ENCODE measurements around the gene APBB1IP. TPM values are rescaled to one million over a fixed set of nuclear protein-coding genes. Genes with fewer than 3 reads are reported as not detected.

Gene APBB1IP
- total RNA-seq, 1 experiment from 2014 or later, result 0.22 TPM

DNA sequence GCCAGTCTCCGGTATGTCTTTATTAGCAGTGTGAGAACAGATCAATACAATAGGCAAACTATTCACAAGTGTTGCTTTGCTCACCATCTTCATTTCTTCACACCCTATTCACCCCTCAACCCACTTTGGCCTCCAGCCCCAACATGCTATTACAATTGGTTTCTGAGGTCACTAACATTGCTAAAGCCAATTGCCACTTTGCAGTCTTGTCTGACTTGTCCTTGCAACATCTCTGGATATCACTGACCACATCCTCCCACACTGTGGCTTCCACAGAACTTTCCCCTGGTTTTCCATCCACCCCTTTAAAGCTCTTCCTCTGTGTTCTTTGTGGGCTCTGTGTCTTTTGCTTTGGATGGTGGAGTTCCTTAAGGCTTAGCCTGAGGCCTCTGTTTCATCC is 5.2 kb upstream of the APBB1IP start:
- ChIA-PET POLR2A (no interaction called here), CTCF (no interaction called here)
- no peaks in the 10 kb centered on the region for H3K36me3 Mint-ChIP-seq
- no peak for DNase-seq (ENCODE audit: low spot score)
- H3K27ac Mint-ChIP-seq, result no peak overlapping the region
- H3K27me3 Mint-ChIP-seq (ENCODE audit: low read depth), result peaks cover 17% of the 10 kb centered on the region
- TF ChIP-seq GRHL2 (CRISPR knock-in tag; IDR thresholded peaks at IDR 0.05; ENCODE audit: insufficient replicate concordance, severe bottlenecking) (no peak), IRF1 (CRISPR knock-in tag; IDR thresholded peaks at IDR 0.05) (no peak), PRRX2 (CRISPR knock-in tag; IDR thresholded peaks at IDR 0.05) (no peak), ZNF138 (CRISPR knock-in tag; conservative IDR thresholded peaks at IDR 0.05) (no peak), ATF3 (CRISPR knock-in tag; conservative IDR thresholded peaks at IDR 0.05) (no peak), MLX (CRISPR knock-in tag; IDR thresholded peaks at IDR 0.05) (no peak), TEAD4 (CRISPR knock-in tag; IDR thresholded peaks at IDR 0.05) (no peak), HMGA2 (CRISPR knock-in tag; IDR thresholded peaks at IDR 0.05) (no peak), FOXP4 (CRISPR knock-in tag; IDR thresholded peaks at IDR 0.05) (no peak), ZNF219 (CRISPR knock-in tag; IDR thresholded peaks at IDR 0.05; ENCODE audit: borderline replicate concordance) (no peak), ELF4 (CRISPR knock-in tag; IDR thresholded peaks at IDR 0.05; ENCODE audit: low read depth) (no peak), FOXP1 (CRISPR knock-in tag; IDR thresholded peaks at IDR 0.05; ENCODE audit: borderline replicate concordance) (no peak), KAT7 (CRISPR knock-in tag; IDR thresholded peaks at IDR 0.05; ENCODE audit: borderline replicate concordance) (no peak), AR (CRISPR knock-in tag; IDR thresholded peaks at IDR 0.05) (no peak), ATF2 (CRISPR knock-in tag; IDR thresholded peaks at IDR 0.05; ENCODE audit: borderline replicate concordance, low read depth) (no peak), ARID4B (CRISPR knock-in tag; IDR thresholded peaks at IDR 0.05; ENCODE audit: borderline replicate concordance) (no peak), ZNF263 (CRISPR knock-in tag; IDR thresholded peaks at IDR 0.05; ENCODE audit: low read depth) (no peak)
- TF ChIP-seq, protein P1, sequence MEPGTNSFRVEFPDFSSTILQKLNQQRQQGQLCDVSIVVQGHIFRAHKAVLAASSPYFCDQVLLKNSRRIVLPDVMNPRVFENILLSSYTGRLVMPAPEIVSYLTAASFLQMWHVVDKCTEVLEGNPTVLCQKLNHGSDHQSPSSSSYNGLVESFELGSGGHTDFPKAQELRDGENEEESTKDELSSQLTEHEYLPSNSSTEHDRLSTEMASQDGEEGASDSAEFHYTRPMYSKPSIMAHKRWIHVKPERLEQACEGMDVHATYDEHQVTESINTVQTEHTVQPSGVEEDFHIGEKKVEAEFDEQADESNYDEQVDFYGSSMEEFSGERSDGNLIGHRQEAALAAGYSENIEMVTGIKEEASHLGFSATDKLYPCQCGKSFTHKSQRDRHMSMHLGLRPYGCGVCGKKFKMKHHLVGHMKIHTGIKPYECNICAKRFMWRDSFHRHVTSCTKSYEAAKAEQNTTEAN (CRISPR knock-in tag; IDR thresholded peaks at IDR 0.05), result no peak
- H3K4me1 Mint-ChIP-seq, result peaks cover 6% of the 10 kb centered on the region
- ATAC-seq, result no peak
- H3K9me3 Mint-ChIP-seq, result peaks cover 4% of the 10 kb centered on the region; the same call in 1 of the 2 replicates
- no peak overlapping the region for H3K4me3 Mint-ChIP-seq
